CD4-positive, alpha-beta T cell (primary cell): ENCODE results near the gene TSPAN9. TPM values are rescaled to one million over a fixed set of nuclear protein-coding genes. Genes with fewer than 3 reads are reported as not detected.
"Not testable (repeated sequence)": the region's sequence is repeated elsewhere in the genome, so short reads cannot be mapped to it uniquely, and the experiment has no call there.

Source experiments
- ATAC-seq: fragments of 200-7000 bp; cut with Tn5 transposase; one replicate; pipeline ENCODE4 v1.10.0; 2022; ENCODE audit warnings: mild to moderate bottlenecking; ENCODE audit not compliant: poor library complexity
- CTCF ChIA-PET: fragments of 350-600 bp; sonication (Branson Sonifier 250); formaldehyde crosslinking; loops from one replicate; lab custom pipeline; 2021; ENCODE audit warnings: antibody characterized with exemption, inconsistent platforms; lab: Charles Lee
- POLR2A ChIA-PET: fragments of 350-600 bp; sonication (Branson Sonifier 250); formaldehyde crosslinking; loops from one replicate; lab custom pipeline; 2021; ENCODE audit warnings: antibody characterized with exemption, inconsistent platforms; lab: Charles Lee
- DNase-seq, 14 experiments: peaks; one replicate each; pipeline ENCODE4 v3.0.0-alpha.2; 2013 to 2020; ENCODE audit warnings: mixed read lengths in 2 of 14
- H3K27ac ChIP-seq, 2 donors: one replicate each; pipeline versions ENCODE4 v1.5.1 to v1.7.0; 2013; ENCODE audit warnings: low read length in 2 of 2, low read depth in 1 of 2, mild to moderate bottlenecking in 1 of 2
- H3K27me3 ChIP-seq, 2 experiments: 1 replicate in 1 of 2; 2 replicates in 1 of 2; pipeline versions ENCODE4 v1.6.1 to v1.7.0; 2013; ENCODE audit warnings: low read length in 2 of 2, control low read depth in 1 of 2, mild to moderate bottlenecking in 1 of 2, moderate library complexity in 1 of 2; ENCODE audit not compliant: insufficient read depth in 2 of 2, control insufficient read depth in 1 of 2
- H3K36me3 ChIP-seq: one replicate; pipeline ENCODE4 v1.6.1; 2013; ENCODE audit warnings: low read length, control low read depth; ENCODE audit not compliant: insufficient read depth
- H3K4me1 ChIP-seq: one replicate; pipeline ENCODE4 v1.6.1; 2013; ENCODE audit warnings: low read length, control low read depth; ENCODE audit not compliant: insufficient read depth
- H3K4me3 ChIP-seq: one replicate; pipeline ENCODE4 v1.5.1; 2013; ENCODE audit warnings: mild to moderate bottlenecking, low read length, moderate library complexity
- H3K9me3 ChIP-seq, 2 experiments: 1 replicate in 1 of 2; 2 replicates in 1 of 2; pipeline versions ENCODE4 v1.6.1 to v1.7.0; 2013; ENCODE audit warnings: low read length in 2 of 2, mild to moderate bottlenecking in 2 of 2, control low read depth in 1 of 2, moderate library complexity in 1 of 2; ENCODE audit not compliant: control insufficient read depth in 1 of 2, insufficient read depth in 1 of 2
- H3K27ac Mint-ChIP-seq: one replicate; pipeline ENCODE4 v1.8.0; 2020; ENCODE audit warnings: mixed read lengths
- H3K27me3 Mint-ChIP-seq: one replicate; pipeline ENCODE4 v1.8.0; 2021; ENCODE audit warnings: mixed read lengths
- H3K36me3 Mint-ChIP-seq: one replicate; pipeline ENCODE4 v1.8.0; 2021; ENCODE audit warnings: low read depth, mixed read lengths
- H3K4me1 Mint-ChIP-seq: one replicate; pipeline ENCODE4 v1.8.0; 2021; ENCODE audit warnings: low read depth, mixed read lengths
- H3K4me3 Mint-ChIP-seq: one replicate; pipeline ENCODE4 v1.8.0; 2020; ENCODE audit warnings: mild to moderate bottlenecking, mixed read lengths
- H3K9me3 Mint-ChIP-seq: one replicate; pipeline ENCODE4 v1.8.0; 2020; ENCODE audit warnings: mixed read lengths
- intact Hi-C, 2 experiments: fragments of 100-400 bp; cut with DNase I in 1 of 2; cut with micrococcal nuclease in 1 of 2; formaldehyde crosslinking; loops; one replicate each; pipeline versions ENCODE4 v1.15.1 to v1.9.0; 2023 to 2025; cut with DNase I, micrococcal nuclease
- total RNA-seq, 174 experiments: library from RNA in 2 of 174; stranded (reverse) in 2 of 174; gene quantifications; one replicate each; pipeline ENCODE4 v1.2.3 and lab custom pipeline; 2021 to 2026
- TF ChIP-seq, protein P1 (sequence below): fragments of 200-600 bp; IDR thresholded peaks from one replicate; pipeline ENCODE4 v1.8.0; 2022; ENCODE audit warnings: antibody characterized with exemption, mild to moderate bottlenecking

The TSPAN9 gene
- total RNA-seq, 2 experiments from 2014 or later = 0.82 to 1.3 TPM

DNA sequence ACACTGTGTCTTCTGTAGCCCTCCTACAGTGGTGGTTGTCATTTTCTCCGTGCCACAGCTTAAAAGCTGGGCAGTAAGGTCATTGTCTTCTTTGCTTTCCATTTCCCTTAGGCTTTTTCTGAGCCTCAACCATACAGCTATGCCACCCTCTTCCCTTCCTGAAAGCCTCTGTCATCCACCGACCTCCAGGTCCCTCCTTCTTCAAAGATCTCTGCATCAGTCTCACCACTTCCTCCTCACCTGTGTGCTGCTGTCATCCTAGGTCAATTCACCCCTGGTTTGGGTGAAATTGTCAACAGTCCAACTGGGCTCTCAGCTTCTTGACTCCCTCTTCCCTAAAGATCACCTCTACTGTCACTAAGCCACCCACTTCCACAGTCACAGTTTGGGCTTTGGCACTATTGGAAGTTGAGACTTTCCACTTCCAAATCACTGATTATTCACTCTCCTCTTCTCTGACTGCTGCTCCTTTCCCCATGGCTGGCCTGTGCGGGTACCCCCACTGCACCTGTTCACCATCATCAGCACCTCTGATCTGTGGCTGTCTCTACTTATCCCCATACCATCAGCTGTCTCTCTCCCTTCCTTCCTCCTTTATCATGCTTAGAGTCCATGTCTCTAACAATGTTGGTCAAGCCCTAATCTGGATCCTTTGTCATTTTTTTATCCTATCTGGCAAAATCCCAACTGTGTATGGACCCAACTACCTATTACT is 15.5 kb upstream of the TSPAN9 start:
- no peak overlapping the region for H3K27ac Mint-ChIP-seq

GRCh38 chr12:3065300-3065699 is 11.9 kb upstream of the TSPAN9 start:
- intact Hi-C loops = no loop called here
- Histone ChIP-seq H3K9me3 (peaks cover 0 to 5% of the 10 kb centered on the region in 2 experiments), H3K4me3 (no peak overlapping the region), H3K36me3 (no peaks in the 10 kb centered on the region), H3K4me1 (no peaks in the 10 kb centered on the region), H3K27ac (no peak overlapping the region), H3K27me3 (peaks cover 0 to 3% of the 10 kb centered on the region in 2 experiments)
- TF ChIP-seq, protein P1, sequence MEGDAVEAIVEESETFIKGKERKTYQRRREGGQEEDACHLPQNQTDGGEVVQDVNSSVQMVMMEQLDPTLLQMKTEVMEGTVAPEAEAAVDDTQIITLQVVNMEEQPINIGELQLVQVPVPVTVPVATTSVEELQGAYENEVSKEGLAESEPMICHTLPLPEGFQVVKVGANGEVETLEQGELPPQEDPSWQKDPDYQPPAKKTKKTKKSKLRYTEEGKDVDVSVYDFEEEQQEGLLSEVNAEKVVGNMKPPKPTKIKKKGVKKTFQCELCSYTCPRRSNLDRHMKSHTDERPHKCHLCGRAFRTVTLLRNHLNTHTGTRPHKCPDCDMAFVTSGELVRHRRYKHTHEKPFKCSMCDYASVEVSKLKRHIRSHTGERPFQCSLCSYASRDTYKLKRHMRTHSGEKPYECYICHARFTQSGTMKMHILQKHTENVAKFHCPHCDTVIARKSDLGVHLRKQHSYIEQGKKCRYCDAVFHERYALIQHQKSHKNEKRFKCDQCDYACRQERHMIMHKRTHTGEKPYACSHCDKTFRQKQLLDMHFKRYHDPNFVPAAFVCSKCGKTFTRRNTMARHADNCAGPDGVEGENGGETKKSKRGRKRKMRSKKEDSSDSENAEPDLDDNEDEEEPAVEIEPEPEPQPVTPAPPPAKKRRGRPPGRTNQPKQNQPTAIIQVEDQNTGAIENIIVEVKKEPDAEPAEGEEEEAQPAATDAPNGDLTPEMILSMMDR = no peak
- H3K27me3 Mint-ChIP-seq = peaks cover 39% of the 10 kb centered on the region
- H3K27ac Mint-ChIP-seq = no peak overlapping the region
- no peak overlapping the region for H3K4me3 Mint-ChIP-seq
- DNase-seq (no peak), ATAC-seq (no peak)
- H3K9me3 Mint-ChIP-seq = peaks cover 2% of the 10 kb centered on the region
- no peaks in the 10 kb centered on the region for H3K36me3 Mint-ChIP-seq
- ChIA-PET POLR2A (no interaction called here), CTCF (interaction anchor here (1.1 kb wide), 1 partner anchor 9 kb away, joined by 3 read pairs; no protein-coding TSS in a partner anchor)
- no peaks in the 10 kb centered on the region for H3K4me1 Mint-ChIP-seq

More for the DNA sequence above, 15.5 kb upstream of the TSPAN9 start:
- Histone ChIP-seq H3K9me3 (peaks cover 0 to 5% of the 10 kb centered on the region in 2 experiments), H3K27ac (no peak overlapping the region), H3K27me3 (peaks cover 0 to 3% of the 10 kb centered on the region in 2 experiments), H3K4me3 (no peak overlapping the region), H3K36me3 (no peaks in the 10 kb centered on the region), H3K4me1 (no peaks in the 10 kb centered on the region)
- DNase-seq (no peak), ATAC-seq (no peak)
- no peaks in the 10 kb centered on the region for H3K36me3 Mint-ChIP-seq
- peaks cover 46% of the 10 kb centered on the region for H3K27me3 Mint-ChIP-seq
- POLR2A ChIA-PET = no interaction called here
- intact Hi-C loops = no loop called here
- H3K4me1 Mint-ChIP-seq = no peaks in the 10 kb centered on the region
- CTCF ChIA-PET = interaction anchor here (1.6 kb wide), 1 partner anchor 12 kb away, joined by 3 read pairs; no protein-coding TSS in a partner anchor
- peaks cover 2% of the 10 kb centered on the region for H3K9me3 Mint-ChIP-seq
- H3K4me3 Mint-ChIP-seq = no peak overlapping the region
- TF ChIP-seq, protein P1 = no peak

- H3K27me3 Mint-ChIP-seq = peaks cover 35% of the 10 kb centered on the region
- H3K36me3 ChIP-seq, H3K4me1 Mint-ChIP-seq, DNase-seq, CTCF ChIA-PET, H3K4me1 ChIP-seq, POLR2A ChIA-PET, H3K36me3 Mint-ChIP-seq, ATAC-seq, H3K27me3 ChIP-seq, H3K4me3 Mint-ChIP-seq, H3K27ac ChIP-seq, intact Hi-C loops, H3K27ac Mint-ChIP-seq, H3K9me3 Mint-ChIP-seq, H3K9me3 ChIP-seq, H3K4me3 ChIP-seq: not testable (repeated sequence)
These were observed 11.3 kb upstream of the TSPAN9 start for GRCh38 chr12:3065846-3066245.
